Mucosa of descending colon (tissue), 3 donors: ENCODE data around the gene SCFD2. TPM values are rescaled to one million over a fixed set of nuclear protein-coding genes. Genes with fewer than 3 reads are reported as not detected.

Experiments
- ATAC-seq: fragments of 200-7000 bp; cut with Tn5 transposase; one replicate; pipeline ENCODE4 v1.9.1; 2020; ENCODE audit warnings: mild to moderate bottlenecking, moderate library complexity
- DNase-seq, 3 donors: peaks; one replicate each; pipeline ENCODE4 v3.0.0-alpha.2; 2020
- H3K36me3 ChIP-seq: fragments of 200-600 bp; one replicate; pipeline ENCODE4 v1.8.0; 2021; ENCODE audit warnings: low read depth, mild to moderate bottlenecking
- H3K4me1 ChIP-seq: fragments of 200-600 bp; one replicate; pipeline ENCODE4 v1.8.0; 2021; ENCODE audit warnings: low read depth, mild to moderate bottlenecking
- H3K4me3 ChIP-seq: fragments of 200-600 bp; one replicate; pipeline ENCODE4 v1.8.0; 2021; ENCODE audit warnings: mild to moderate bottlenecking
- H3K9me3 ChIP-seq: fragments of 200-600 bp; one replicate; pipeline ENCODE4 v1.8.0; 2021; ENCODE audit warnings: mild to moderate bottlenecking
- intact Hi-C, 2 donors: fragments of 100-400 bp; cut with DNase I in 1 of 2; cut with micrococcal nuclease in 1 of 2; formaldehyde crosslinking; loops; one replicate each; pipeline versions ENCODE4 v1.11.0 to v1.11.1; 2022; cut with DNase I, micrococcal nuclease
- total RNA-seq, 3 donors: library from RNA; stranded (reverse); fragmentation: NEBNext Ultra II Directional in 2 of 3; extraction: Animal tissue kit (Norgen Biotek cat#: 25700) in 2 of 3; gene quantifications; one replicate each; pipeline versions ENCODE4 v1.2.1 to v1.2.4, GENCODE V29; 2021 to 2023
- TF ChIP-seq, protein P1 (sequence below): fragments of 200-600 bp; IDR thresholded peaks from one replicate; pipeline ENCODE4 v1.8.0; 2022; ENCODE audit warnings: antibody characterized with exemption, mild to moderate bottlenecking
- donor health status: DM: no; HTN: no; CAD: no; lungs with moderate emphysema.
- donor health status: DM: no; HTN: no; CAD: no.
- donor health status: DM: no; HTN: yes; CAD: no.

Gene SCFD2
- total RNA-seq, 3 donors from 2014 or later, result 11.7 to 17.2 (median 16.0) TPM

DNA sequence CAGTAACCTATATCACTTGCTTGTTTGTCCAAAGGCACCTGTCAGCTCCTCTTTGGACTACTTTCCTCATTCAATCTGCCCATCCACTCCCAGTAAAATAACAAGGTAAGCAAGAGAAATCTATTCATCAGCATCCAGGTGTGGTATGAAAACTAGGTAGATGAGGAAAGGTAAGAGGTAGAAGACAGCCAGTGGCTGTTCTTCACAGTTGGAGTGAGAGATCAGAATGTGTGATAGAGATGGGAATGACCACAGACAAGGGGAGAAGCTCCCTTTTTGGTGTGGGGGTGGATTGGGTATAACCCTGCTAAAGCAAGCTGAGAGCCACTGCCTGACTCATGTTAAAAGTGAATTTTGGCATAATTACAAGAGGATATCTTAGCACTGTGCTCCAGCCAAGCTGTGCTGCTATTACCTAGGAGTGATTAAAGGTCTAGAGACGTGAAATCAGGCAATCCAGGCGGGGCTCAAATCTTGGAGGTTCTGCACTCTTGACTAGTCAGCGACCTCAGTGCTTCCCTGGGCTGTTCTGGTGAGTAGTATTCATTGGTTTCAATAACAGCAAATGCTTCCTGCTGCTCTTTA lies 531.8 kb downstream of the SCFD2 start:
- H3K4me3 ChIP-seq, result no peak overlapping the region
- H3K36me3 ChIP-seq, result no peaks in the 10 kb centered on the region
- no peak for ATAC-seq
- H3K4me1 ChIP-seq, result no peaks in the 10 kb centered on the region
- intact Hi-C loops, result no loop called here
- TF ChIP-seq, protein P1, sequence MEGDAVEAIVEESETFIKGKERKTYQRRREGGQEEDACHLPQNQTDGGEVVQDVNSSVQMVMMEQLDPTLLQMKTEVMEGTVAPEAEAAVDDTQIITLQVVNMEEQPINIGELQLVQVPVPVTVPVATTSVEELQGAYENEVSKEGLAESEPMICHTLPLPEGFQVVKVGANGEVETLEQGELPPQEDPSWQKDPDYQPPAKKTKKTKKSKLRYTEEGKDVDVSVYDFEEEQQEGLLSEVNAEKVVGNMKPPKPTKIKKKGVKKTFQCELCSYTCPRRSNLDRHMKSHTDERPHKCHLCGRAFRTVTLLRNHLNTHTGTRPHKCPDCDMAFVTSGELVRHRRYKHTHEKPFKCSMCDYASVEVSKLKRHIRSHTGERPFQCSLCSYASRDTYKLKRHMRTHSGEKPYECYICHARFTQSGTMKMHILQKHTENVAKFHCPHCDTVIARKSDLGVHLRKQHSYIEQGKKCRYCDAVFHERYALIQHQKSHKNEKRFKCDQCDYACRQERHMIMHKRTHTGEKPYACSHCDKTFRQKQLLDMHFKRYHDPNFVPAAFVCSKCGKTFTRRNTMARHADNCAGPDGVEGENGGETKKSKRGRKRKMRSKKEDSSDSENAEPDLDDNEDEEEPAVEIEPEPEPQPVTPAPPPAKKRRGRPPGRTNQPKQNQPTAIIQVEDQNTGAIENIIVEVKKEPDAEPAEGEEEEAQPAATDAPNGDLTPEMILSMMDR, result no peak
- no peak for DNase-seq
- no peaks in the 10 kb centered on the region for H3K9me3 ChIP-seq

DNA sequence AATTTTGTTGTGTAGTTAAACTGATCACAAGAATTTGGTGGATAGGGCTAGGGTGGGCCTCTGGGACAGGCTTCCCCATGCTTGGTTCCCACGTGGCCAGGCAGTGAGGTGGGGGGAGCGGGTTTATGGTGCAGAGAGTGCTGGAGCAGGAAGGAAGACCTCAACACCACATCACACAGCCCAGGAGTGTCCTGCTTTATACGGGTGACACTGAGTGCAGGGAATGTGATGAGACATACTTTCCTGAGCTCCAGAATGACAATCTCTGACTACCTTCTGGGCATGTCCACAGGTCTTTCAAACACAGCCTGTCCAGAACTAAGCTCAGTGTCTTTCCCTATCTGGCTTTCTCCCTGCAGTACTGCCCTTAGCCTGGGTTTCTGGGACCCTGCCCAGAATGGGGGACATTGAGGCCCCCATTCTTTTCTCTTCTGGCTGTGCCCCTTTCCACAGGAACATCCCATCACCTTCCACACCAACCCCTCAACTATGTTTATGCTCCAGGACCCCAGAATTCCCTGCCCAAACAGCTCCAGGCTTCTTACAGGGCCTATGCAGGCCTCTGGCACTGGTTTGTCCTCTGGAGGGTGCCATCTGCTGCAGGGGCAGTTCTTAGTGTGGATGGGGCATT lies 540.3 kb downstream of the SCFD2 start:
- TF ChIP-seq, protein P1, result no peak
- ATAC-seq, result no peak

GRCh38 chr4:52824603-52825459 lies 541.0 kb downstream of the SCFD2 start:
- intact Hi-C loops, result no loop called here
- TF ChIP-seq, protein P1, result no peak
- DNase-seq (peak in 1 of 3 donors; percentile 6), ATAC-seq (peak; percentile 36)
- H3K4me1 ChIP-seq, result no peaks in the 10 kb centered on the region
- H3K36me3 ChIP-seq, result no peaks in the 10 kb centered on the region
- H3K4me3 ChIP-seq, result no peak overlapping the region
- no peaks in the 10 kb centered on the region for H3K9me3 ChIP-seq

More for the DNA sequence above, 540.3 kb downstream of the SCFD2 start:
- intact Hi-C loops, result no loop called here
- Histone ChIP-seq H3K9me3 (no peaks in the 10 kb centered on the region), H3K4me3 (no peak overlapping the region), H3K4me1 (no peaks in the 10 kb centered on the region), H3K36me3 (no peaks in the 10 kb centered on the region)
- DNase-seq, result no peak

DNA sequence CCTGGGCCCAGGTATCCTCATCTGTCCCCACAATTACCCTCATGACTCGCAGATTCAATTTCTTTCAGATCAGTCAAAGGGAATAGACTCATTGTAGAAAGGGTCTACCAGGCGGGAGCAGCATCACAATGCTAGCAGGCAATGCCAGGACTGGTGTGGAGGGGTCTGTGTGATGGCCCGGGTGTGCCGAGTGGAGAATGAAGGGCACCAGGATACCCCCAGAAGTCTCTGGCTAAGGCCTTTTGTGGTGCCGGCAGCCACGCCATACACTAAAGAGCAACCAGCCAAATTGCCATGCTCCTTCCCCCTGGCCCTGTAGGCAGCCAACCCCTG lies 541.6 kb downstream of the SCFD2 start:
- no peaks in the 10 kb centered on the region for H3K9me3 ChIP-seq
- TF ChIP-seq, protein P1, result no peak
- DNase-seq (no peak), ATAC-seq (peak; percentile 9)
- intact Hi-C loops, result no loop called here
- no peaks in the 10 kb centered on the region for H3K4me1 ChIP-seq
- H3K4me3 ChIP-seq, result no peak overlapping the region
- no peaks in the 10 kb centered on the region for H3K36me3 ChIP-seq

GRCh38 chr4:52823702-52824092 lies 542.2 kb downstream of the SCFD2 start:
- intact Hi-C loops, result no loop called here
- no peak for ATAC-seq

More at GRCh38 chr4:52823702-52824092, 542.2 kb downstream of the SCFD2 start:
- Histone ChIP-seq H3K9me3 (no peaks in the 10 kb centered on the region), H3K36me3 (no peaks in the 10 kb centered on the region), H3K4me1 (no peaks in the 10 kb centered on the region), H3K4me3 (no peak overlapping the region)
- TF ChIP-seq, protein P1, result no peak
- DNase-seq, result no peak

Other genes starting within 250 kb of the SCFD2 start
- gene FIP1L1, start 11.6 kb upstream of the SCFD2 start, total RNA-seq, result 10 to 100 TPM; 38.9 to 46.1 (median 39.9) TPM
- 10 to 100 TPM in 2 of 3 donors, 1 to 10 TPM in 1; 8.2 to 24.3 (median 23.2) TPM for gene LNX1, start 225.4 kb upstream of the SCFD2 start, total RNA-seq